Stomach (tissue), 19 donors: ENCODE results near the gene CNTNAP4. TPM values are rescaled to one million over a fixed set of nuclear protein-coding genes. Genes with fewer than 3 reads are reported as not detected.

Experiments used
- DNase-seq, 2 donors: peaks; one replicate each; pipeline versions ENCODE4 v3.0.0 to v3.0.0-alpha.2; 2013 to 2019
- H3K27ac ChIP-seq, 5 donors: fragments of 200-600 bp in 4 of 5; sonication (generic) in 4 of 5; one replicate each; pipeline ENCODE4 v1.5.1; 2013 to 2019; ENCODE audit warnings: mild to moderate bottlenecking in 1 of 5, moderate library complexity in 1 of 5
- H3K27me3 ChIP-seq, 3 donors: fragments of 200-600 bp; sonication (generic); one replicate each; pipeline ENCODE4 v1.5.1; 2017 to 2019; ENCODE audit warnings: mixed run types in 1 of 3
- H3K36me3 ChIP-seq, 4 donors: fragments of 200-600 bp; sonication (generic); 1 replicate in 3 of 4; 2 replicates in 1 of 4; pipeline ENCODE4 v1.5.1; 2016 to 2019
- H3K4me1 ChIP-seq, 4 donors: fragments of 200-600 bp; sonication (generic); one replicate each; pipeline ENCODE4 v1.5.1; 2016 to 2019
- H3K4me3 ChIP-seq, 4 donors: fragments of 200-600 bp; sonication (generic) in 3 of 4; one replicate each; pipeline ENCODE4 v1.5.1; 2016 to 2019; ENCODE audit warnings: mild to moderate bottlenecking in 1 of 4
- H3K9me3 ChIP-seq, 4 donors: fragments of 200-600 bp; sonication (generic); one replicate each; pipeline ENCODE4 v1.5.1; 2016 to 2019
- CTCF ChIP-seq, 7 experiments: fragments of 450-650 bp in 4 of 7; fragments of 200-600 bp in 3 of 7; sonication (generic) in 3 of 7; IDR thresholded peaks; one replicate each; pipeline ENCODE4 v1.5.1; 2016 to 2019; ENCODE audit warnings: antibody characterized with exemption in 7 of 7, control low read depth in 2 of 7, mild to moderate bottlenecking in 1 of 7
- EP300 ChIP-seq: sonication (generic); formaldehyde crosslinking; IDR thresholded peaks from one replicate; pipeline ENCODE4 v1.6.1; 2017; ENCODE audit warnings: antibody characterized with exemption
- POLR2A ChIP-seq, 4 donors: fragments of 450-650 bp; IDR thresholded peaks; one replicate each; pipeline ENCODE4 v1.6.1; 2016; ENCODE audit warnings: antibody characterized with exemption in 4 of 4, control low read depth in 2 of 4, mild to moderate bottlenecking in 1 of 4, moderate library complexity in 1 of 4
- POLR2AphosphoS5 ChIP-seq, 3 donors: sonication (generic); formaldehyde crosslinking; IDR thresholded peaks; one replicate each; pipeline ENCODE4 v1.6.1; 2016; ENCODE audit warnings: antibody characterized with exemption in 3 of 3
- WGBS, 5 donors: extraction: QIAGEN DNeasy Blood & Tissue Kit in 3 of 5; methylation state at CpG; one replicate each; pipeline versions ENCODE4 v1.1.5 to v1.1.7; 2013 to 2018; 5-methylcytosine and 5-hydroxymethylcytosine counted together
- intact Hi-C: fragments of 100-400 bp; cut with DNase I; formaldehyde crosslinking; loops from one replicate; pipeline ENCODE4 v1.15.1; 2023; ENCODE audit warnings: low total_unique reads
- long read RNA-seq, 10 donors: transcript quantifications; one replicate each; lab custom pipeline, GENCODE V29; 2026
- polyA plus RNA-seq, 3 donors: library from polyadenylated mRNA; stranded (reverse); fragments of 200-250 nt; gene quantifications; one replicate each; pipeline ENCODE4 v1.2.3, GENCODE V29; 2013
- total RNA-seq, 5 donors: library from RNA; depleted of rRNA; stranded (reverse); fragments of >200 nt; gene quantifications; one replicate each; pipeline versions ENCODE4 v1.1.0 to v1.2.3, GENCODE V29; 2014 to 2016
- donor health status: healthy with polysubstance abuse.
- donor health status: Bipolar disorder and iron deficiency.
- donor health status: healthy.

CNTNAP4 gene
- total RNA-seq (1 to 10 TPM in 1 of 5 donors, not detected in 4; 1.3 TPM), polyA plus RNA-seq (not detected)
- long read RNA-seq, donor 1: 0 reads
- long read RNA-seq, donor 2: 0 reads
- long read RNA-seq, donor 3: 0 reads
- long read RNA-seq, donor 4, full-length matches to known transcripts: 1 of 1 reads
- long read RNA-seq, donor 4, partial matches to known transcripts: 0 of 1 reads
- long read RNA-seq, donor 4, other reads (novel, unspliced or antisense): 0 of 1 reads
- long read RNA-seq, donor 5: 0 reads
- long read RNA-seq, donor 6: 0 reads
- long read RNA-seq, donor 7, partial matches to known transcripts: 0 of 1 reads
- long read RNA-seq, donor 7, other reads (novel, unspliced or antisense): 0 of 1 reads
- long read RNA-seq, donor 8: 0 reads
- long read RNA-seq, donor 9: 0 reads
- long read RNA-seq, donor 10: 0 reads

- Histone ChIP-seq H3K4me3 (no peak within 1 kb of the TSS), H3K27ac (no peak within 1 kb of the TSS), H3K36me3 (no peaks in the 10 kb centered on the region), H3K27me3 (peaks cover 0 to 9% (median 0%) of the 10 kb centered on the region in 3 donors), H3K4me1 (no peaks in the 10 kb centered on the region), H3K9me3 (peaks cover 0 to 4% (median 0%) of the 10 kb centered on the region in 4 donors)
- DNase-seq: peak in 1 of 2 donors; percentile 73
- TF ChIP-seq CTCF (IDR thresholded peaks at IDR 0.05) (no peak), EP300 (no peak), POLR2A (IDR thresholded peaks at IDR 0.05) (no peak), POLR2AphosphoS5 (IDR thresholded peaks at IDR 0.05) (no peak)
- intact Hi-C loops: no loop called here
- WGBS, 5 donors: 9 to 17% (median 10%) methylated on average over 16 of the region's 16 CpGs
Observed at GRCh38 chr16:76276745-76277438, at the start of gene CNTNAP4. TSS of gene CNTNAP4 (plus strand) at chr16:76277401. CDS start at chr16:76277663, 262 bp downstream.

GRCh38 chr16:76228546-76229146, 48.6 kb upstream of the CNTNAP4 start:
- H3K9me3 ChIP-seq: peaks cover 0 to 4% (median 0%) of the 10 kb centered on the region in 4 donors
- TF ChIP-seq POLR2A (IDR thresholded peaks at IDR 0.05): no peak
- TF ChIP-seq EP300: no peak
- no peak for TF ChIP-seq CTCF (IDR thresholded peaks at IDR 0.05)
- no peak for TF ChIP-seq POLR2AphosphoS5 (IDR thresholded peaks at IDR 0.05)
- no peaks in the 10 kb centered on the region for H3K4me1 ChIP-seq
- H3K27me3 ChIP-seq: no peaks in the 10 kb centered on the region
- H3K27ac ChIP-seq: no peak overlapping the region
- intact Hi-C loops: no loop called here
- H3K4me3 ChIP-seq: no peak overlapping the region
- DNase-seq: no peak
- WGBS, 5 donors: 43 to 91% (median 66%) methylated on average over 2 of the region's 2 CpGs
- H3K36me3 ChIP-seq: no peaks in the 10 kb centered on the region

- intact Hi-C loops: no loop called here
- WGBS, 5 donors: 63 to 79% (median 69%) methylated on average over 5 of the region's 5 CpGs
- Histone ChIP-seq H3K9me3 (peaks cover 0 to 17% (median 0%) of the 10 kb centered on the region in 4 donors), H3K4me3 (no peak overlapping the region), H3K36me3 (no peaks in the 10 kb centered on the region), H3K27ac (no peak overlapping the region), H3K4me1 (no peaks in the 10 kb centered on the region), H3K27me3 (no peaks in the 10 kb centered on the region)
- DNase-seq: no peak
- no peak for TF ChIP-seq EP300
- no peak for TF ChIP-seq POLR2A (IDR thresholded peaks at IDR 0.05)
- TF ChIP-seq CTCF (IDR thresholded peaks at IDR 0.05): no peak
- no peak for TF ChIP-seq POLR2AphosphoS5 (IDR thresholded peaks at IDR 0.05)
Observed at GRCh38 chr16:76232704-76233103, 44.5 kb upstream of the CNTNAP4 start.

- DNase-seq: no peak
- no peaks in the 10 kb centered on the region for H3K4me1 ChIP-seq
- WGBS, 5 donors: 89 to 98% (median 95%) methylated on average over 19 to 23 of the region's 23 CpGs
- no peak overlapping the region for H3K27ac ChIP-seq
- H3K27me3 ChIP-seq: no peaks in the 10 kb centered on the region
- H3K9me3 ChIP-seq: peaks cover 0 to 19% (median 0%) of the 10 kb centered on the region in 4 donors
- H3K36me3 ChIP-seq: no peaks in the 10 kb centered on the region
- no peak for TF ChIP-seq CTCF (IDR thresholded peaks at IDR 0.05)
- TF ChIP-seq EP300: no peak
- TF ChIP-seq POLR2A (IDR thresholded peaks at IDR 0.05): no peak
- TF ChIP-seq POLR2AphosphoS5 (IDR thresholded peaks at IDR 0.05): no peak
- intact Hi-C loops: no loop called here
- no peak overlapping the region for H3K4me3 ChIP-seq
Observed at GRCh38 chr16:76235025-76235424, 42.2 kb upstream of the CNTNAP4 start.
